ENCODE data around the gene JARID2.

- TF ChIP-seq CTCF (IDR thresholded peaks at IDR 0.05), result no peak
- TF ChIP-seq POLR2A (IDR thresholded peaks at IDR 0.05), result no peak
These were observed 188.4 kb downstream of the JARID2 start for GRCh38 chr6:15434263-15434662.
